ENCODE measurements around the gene PSMC1.

DNA sequence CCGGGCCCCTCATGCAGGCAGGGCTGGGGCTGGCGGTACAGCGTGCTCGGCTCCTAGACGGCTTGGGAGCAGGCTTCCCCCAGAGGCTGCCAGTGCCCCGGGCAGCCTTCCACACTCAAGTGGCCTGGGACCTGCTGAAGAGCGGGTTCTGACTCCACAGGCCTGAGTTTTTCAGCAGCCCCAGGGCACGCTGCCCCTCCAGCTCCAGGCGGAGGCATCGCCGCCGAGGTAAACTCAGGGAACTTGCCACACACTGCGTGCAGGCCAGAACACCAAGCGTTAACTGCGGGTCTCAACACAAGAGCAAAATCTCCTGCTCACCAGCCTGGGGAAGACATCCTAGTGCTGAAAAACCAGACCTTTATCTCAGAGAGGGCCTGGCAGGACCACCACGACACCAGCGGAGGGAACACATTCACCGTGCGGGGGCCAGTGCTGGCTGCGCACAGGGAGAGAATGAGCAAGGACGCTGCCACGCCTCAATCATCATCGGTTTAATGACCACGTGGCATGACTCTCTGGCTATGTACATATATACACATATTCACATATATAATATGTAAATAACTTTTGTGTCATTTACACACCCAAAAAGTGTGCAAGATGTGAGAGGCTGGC lies 21.3 kb downstream of the PSMC1 start:
- TF ChIP-seq, protein P1, sequence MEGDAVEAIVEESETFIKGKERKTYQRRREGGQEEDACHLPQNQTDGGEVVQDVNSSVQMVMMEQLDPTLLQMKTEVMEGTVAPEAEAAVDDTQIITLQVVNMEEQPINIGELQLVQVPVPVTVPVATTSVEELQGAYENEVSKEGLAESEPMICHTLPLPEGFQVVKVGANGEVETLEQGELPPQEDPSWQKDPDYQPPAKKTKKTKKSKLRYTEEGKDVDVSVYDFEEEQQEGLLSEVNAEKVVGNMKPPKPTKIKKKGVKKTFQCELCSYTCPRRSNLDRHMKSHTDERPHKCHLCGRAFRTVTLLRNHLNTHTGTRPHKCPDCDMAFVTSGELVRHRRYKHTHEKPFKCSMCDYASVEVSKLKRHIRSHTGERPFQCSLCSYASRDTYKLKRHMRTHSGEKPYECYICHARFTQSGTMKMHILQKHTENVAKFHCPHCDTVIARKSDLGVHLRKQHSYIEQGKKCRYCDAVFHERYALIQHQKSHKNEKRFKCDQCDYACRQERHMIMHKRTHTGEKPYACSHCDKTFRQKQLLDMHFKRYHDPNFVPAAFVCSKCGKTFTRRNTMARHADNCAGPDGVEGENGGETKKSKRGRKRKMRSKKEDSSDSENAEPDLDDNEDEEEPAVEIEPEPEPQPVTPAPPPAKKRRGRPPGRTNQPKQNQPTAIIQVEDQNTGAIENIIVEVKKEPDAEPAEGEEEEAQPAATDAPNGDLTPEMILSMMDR (IDR thresholded peaks at IDR 0.05), result no peak
- TF ChIP-seq POLR2A (IDR thresholded peaks at IDR 0.05), result no peak
